IPS DF 19.7 (cell line): ENCODE data around the gene ARHGAP40.
"Not testable (repeated sequence)": the region's sequence is repeated elsewhere in the genome, so short reads cannot be mapped to it uniquely, and the experiment has no call there.

ENCODE experiments used
- DNase-seq: peaks from one replicate; pipeline ENCODE4 v3.0.0-alpha.2; 2013; ENCODE audit warnings: low read depth, low spot score

The ARHGAP40 gene

DNA sequence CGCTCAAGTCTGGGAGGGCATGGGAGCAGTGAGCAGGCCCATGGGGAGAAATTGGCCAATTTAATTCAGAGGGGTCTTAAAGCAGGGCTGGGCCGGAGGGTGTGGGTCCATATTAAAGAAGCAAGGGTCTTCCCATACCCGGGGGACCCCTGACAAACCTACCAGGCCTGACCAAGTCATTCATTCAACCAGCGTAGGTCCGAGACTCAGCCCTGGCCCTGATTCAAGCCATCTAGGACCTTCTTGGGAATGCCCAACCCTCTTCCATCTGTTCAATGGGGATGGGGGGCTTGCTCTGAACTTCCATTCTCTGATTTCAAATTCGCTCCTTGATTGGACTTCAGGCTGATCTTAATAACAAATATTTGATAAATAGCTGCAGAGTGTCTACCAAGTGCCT, 13.3 kb upstream of the ARHGAP40 start:
- no peak for DNase-seq

DNA sequence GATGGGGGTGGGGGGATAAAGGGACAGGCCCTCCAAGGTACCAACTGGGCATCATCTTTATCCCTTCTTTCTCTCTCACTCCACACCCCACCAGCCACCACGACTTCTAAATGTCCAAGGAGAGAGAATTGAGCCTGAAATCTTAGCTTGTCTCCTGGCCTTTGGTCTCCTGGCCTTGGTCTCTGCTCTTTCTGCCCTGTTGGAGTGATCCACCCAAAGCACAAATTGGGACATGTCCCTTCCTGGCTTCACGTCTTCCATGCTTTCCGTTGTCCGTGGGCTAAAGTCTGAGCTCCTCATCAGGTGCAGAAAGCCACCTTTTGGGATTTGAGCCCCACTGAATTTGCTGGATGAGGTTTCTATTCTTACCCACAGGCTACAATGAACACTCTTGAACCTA, 12.3 kb upstream of the ARHGAP40 start:
- no peak for DNase-seq

DNA sequence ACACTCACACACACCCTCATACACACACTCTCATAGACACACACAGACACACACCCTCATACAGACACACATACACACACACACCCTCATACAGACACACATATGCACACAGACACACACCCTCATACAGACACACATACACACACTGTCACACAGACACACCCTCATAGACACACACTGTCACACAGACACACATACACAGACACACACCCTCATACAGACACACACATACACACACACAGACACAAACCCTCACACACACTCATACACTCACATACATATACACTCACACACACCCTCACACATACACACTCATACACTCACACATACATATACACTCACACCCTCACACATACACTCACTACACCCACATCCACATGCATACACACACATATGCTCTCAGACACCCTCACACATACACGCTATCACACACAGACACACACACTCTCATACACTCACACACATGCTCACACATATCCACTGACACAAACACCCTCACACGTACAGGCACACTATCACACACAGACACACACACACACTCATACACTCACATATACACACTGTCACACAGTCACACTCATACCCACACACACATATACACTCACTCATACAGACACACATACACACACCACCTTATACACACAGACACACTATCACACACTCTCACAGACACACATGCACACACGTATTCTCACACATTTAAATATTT, 11.5 kb upstream of the ARHGAP40 start:
- no peak for DNase-seq

DNA sequence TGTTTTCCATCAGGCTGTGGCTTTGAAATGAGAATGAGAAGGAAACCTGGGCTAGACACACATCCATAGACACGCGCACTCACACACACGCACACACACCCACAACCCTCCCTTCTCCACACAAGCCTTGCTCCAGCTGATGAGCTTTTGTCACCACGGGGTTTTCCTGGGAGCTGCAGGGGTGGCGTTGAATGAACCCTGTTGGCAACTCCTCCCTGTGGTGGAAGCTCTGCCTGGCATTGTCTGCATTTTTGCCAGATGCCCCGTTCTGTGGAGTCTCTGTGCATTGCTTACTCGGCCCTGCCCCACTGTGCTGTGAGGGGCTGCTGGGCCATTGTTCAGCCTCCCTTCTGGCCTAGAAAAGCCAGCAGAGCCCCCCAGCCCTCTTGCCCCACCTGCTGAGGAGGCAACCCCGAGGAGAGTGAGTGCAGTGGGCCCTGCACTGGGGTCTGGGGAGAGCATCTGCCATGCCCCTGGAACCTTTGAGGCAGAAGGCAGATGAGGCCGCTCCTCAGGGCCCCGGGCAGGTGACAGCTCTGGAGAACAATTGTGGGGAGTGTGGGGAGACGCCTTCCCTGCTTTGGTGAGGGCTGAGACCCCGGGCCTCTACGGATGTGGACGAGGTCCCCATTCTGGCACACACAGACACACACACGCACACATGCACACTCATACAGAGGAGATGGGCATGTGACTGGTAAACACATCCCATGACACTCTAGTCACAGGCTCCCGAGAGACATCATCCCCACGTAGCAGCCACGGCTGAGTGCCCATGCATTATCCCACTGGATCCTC, 10.7 kb upstream of the ARHGAP40 start:
- no peak for DNase-seq

DNA sequence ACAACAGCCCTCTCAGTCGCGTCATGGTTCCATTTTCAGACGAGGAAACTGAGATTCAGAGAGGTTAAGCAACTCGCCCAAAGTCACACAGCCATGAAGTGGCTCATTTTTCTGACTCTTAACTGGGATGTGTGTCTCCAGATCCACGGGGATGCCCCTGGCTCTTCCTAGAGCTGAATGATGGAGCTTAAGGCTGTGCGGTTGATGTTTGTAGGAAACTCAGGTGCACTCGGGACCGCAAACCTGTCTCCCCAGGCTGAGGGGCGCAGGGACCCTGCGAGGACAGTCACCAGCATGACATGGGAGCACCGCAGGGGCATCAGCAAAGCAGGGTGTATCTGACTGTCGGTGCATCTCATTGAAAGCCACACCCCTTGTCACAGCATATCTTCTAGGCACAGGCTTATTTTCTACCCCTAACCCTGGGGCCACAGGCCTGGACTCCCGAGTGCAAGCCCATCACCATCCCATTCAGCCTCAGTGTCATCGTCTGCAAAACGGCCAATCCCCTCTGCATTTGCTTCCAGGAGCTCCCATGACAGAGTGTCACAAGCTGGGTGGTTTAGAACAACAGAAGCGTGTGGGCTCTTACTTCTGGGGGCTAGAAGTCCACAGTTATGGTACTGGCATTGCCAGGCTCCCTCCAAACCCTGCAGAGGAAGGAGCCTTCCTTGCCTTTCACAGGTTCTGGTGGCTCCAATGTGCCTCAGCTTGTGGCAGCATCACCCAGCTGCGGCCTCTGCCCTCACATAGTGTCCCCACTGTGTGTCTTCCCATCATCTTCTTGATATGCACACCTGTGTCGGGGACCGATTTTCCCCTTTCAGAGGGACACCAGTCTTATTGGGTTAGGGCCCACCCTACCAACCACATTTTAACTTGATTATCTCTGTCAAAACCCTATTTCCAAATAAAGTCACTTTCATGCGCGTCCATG, 9.9 kb upstream of the ARHGAP40 start:
- DNase-seq, result no peak

DNA sequence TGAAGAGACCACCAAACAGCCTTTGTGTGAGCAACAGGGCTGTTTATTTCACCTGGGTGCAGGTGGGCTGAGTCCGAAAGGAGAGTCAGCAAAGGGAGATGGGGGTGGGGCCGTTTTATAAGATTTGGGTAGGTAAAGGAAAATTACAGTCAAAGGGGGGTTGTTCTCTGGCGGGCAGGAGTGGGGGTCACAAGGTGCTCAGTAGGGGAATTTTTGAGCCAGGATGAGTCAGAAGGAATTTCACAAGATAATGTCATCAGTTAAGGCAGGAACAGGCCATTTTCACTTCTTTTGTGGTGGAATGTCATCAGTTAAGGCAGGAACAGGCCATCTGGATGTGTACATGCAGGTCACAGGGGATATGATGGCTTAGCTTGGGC, 9.2 kb upstream of the ARHGAP40 start:
- DNase-seq, result not testable (repeated sequence)

DNA sequence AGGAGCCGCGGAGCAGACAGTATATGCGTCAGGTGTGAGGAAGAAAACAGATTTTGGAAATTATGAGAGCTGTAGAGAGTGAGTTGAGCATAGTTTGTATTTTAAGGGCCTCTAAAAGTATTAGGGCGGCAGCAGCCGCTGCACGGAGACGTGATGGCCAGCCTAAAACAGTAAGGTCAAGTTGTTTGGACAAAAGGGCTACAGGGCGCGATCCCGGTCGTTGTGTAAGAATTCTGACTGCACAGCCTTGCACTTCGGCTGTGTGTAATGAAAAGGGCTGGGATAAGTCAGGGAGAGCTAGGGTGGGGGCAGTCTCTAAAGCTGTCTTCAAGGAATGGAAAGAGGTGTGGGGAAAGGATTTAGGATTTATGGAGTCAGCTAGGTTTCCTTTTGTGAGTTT, 7.3 kb upstream of the ARHGAP40 start:
- not testable (repeated sequence) for DNase-seq

DNA sequence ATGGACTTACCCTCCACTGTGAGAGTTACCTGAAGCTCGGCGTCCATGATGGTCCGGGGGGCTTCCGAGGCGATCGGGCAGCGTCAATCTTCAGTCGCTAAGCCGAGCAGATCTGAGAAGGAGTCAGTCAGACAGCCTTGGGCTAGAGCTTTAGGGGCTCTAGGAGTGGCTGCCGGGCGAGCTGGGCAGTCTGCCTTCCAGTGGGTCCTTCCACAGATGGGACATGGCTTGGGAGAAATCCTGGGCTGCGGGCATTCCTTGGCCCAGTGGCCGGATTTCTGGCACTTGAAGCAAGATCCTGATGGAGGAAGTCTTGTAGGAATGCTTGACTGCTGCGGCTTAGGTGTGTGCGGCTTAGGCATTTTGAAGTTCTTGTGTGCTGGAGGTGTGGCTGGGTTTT, 5.7 kb upstream of the ARHGAP40 start:
- DNase-seq, result not testable (repeated sequence)

DNA sequence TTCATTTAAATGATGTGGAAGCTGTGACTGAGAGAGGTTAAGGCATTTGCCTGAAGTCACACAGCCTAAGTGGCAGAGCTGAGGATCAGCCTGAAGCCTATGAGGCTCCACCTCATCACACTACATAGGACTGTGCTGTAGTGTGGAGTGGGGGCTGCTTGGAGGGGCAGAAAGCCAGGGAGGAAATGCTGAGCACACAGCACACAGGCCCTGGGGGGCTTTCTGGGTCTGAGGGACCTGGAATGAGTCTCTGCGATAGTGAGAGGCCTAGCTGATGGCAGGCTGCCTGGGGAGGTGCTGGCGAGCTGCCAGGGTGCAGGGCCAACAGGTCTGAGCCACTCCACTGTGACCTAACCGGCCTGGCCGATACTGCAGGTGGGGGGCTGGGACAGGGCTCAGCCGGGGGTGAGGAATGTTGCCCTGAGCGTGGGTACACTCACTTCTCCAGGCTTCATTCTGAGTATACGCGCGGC, 2.2 kb upstream of the ARHGAP40 start:
- no peak for DNase-seq

DNA sequence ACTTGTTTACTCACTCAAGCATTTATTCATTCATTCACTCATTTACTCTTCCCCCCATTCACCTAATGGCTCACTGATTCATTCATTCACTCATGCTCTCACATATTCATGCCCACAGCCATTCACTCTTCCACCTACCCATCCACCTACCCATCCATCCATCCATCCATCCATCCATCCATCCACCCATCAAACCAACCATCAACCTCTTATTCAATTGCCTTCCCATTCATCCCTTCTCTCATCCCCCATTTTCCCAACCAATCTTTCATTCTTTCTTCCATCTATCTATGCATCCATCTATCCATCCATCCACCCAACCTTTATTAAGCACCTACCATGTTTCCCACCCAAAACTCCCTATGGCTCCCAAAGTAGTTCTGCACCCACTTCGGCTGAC, 1.6 kb upstream of the ARHGAP40 start:
- DNase-seq, result no peak

DNA sequence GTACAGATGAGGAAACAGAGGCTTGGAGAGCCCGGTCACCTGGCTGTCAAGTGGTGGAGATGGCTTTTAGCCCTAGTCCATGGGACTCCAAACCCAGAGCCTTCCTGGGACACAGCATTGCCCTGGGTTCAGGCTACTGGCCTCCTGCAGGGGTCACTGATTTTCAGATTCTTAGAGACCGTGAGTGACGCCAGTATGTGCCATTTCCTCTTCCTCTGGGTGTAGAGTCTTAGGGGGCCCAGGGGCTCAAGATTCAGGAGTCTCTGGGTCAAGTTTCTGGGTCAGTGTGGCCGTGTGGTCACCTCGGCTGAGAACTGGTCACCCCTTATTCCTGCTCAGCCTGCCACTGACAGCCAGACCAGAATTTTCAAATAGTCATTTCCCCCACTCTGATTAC, 574 bp downstream of the ARHGAP40 start:
- no peak for DNase-seq

DNA sequence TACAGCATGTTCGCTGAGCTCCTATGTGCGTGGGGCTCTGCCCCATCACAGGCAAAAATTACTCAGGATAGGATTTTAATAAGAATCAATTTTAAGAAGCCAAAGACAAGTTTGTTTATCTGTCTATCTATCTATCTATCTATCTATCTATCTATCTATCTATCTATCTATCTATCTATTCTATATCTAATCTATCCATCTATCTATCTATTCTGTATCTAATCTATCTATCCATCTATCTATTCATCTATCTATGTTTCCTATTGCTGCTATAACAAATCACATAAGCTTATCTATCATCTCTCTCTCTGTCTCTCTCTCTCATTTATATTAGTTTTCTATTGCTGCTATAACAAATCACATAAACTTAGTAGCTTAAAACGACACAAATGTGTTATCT, 1.7 kb downstream of the ARHGAP40 start:
- DNase-seq, result no peak

DNA sequence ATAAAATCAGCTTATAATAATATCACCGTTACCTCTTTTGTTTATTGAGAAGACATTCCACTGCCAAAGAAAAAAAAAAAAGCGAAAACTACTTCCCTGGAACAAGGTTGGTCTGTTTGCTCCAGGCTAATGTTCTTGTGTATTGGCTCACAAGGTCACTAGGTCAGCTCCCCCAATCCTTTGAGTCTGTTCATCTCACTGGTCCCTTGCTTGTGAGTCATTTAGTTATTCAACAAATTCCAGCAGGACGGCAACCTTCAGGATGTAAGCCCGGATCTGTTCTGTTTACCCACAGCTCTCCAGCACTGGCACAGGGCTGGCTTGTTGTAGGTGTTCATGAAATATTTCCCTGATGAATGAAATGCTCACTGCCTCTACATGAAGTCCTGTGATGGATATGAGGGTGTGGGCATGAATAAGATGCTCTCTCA, 3.3 kb downstream of the ARHGAP40 start:
- no peak for DNase-seq

DNA sequence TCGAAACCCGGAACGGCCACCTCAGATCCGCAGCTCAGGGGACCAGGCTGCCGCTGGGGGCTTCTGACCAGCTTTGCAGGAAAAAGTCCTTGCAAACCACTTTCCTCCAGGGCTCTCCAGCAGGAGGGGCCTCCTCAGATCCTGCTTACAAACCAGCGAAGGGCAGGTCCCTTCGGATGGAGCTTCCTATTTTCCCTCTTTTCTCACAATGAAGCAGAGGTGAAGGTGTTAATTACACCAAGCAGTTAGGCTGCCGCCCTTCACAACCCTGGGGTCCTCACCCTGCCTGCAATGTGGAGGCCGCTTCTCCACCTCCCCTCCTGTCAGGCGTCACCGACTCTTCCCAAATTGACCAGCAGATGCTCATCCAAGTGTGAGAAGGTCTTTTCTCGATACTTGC, 5.7 kb downstream of the ARHGAP40 start:
- no peak for DNase-seq

DNA sequence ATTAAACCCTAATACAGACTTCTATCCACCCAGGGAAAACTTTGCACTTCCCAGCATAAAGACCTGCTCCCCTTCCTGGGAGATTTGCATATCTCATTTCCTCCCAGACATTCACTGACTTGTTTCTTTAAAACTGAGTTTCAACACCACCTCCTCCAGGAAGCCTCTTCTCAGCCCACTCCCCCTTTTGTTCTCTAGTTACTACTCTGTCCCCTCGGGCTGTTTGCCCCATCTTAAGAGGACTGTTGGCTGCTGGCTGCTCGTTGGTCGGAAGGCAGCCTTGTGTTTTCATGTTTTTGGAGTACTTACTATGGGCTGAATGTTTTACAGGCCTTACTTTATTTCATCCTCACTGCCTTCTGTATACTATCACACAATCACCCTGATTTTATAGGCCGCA, 6.6 kb downstream of the ARHGAP40 start:
- no peak for DNase-seq

DNA sequence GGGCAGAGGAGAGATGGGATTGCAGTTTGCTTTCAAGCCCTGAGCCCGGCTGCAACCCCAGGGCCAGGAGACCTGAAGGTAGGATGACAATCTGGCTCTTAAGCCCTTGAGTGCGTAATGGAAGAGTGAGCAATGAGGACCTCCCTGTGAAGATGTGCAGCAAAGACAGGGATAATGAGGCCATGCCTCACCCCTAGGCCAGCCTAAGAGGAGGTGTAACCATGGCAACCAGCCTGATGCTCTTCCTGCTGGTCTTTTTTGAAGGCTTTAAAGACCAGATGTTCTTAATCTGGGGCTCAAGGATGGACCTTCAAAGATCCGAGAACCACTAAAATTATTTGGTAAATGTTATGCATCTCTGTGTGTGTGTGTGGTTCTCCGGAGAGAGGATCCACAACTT, 8.2 kb downstream of the ARHGAP40 start:
- DNase-seq, result no peak

DNA sequence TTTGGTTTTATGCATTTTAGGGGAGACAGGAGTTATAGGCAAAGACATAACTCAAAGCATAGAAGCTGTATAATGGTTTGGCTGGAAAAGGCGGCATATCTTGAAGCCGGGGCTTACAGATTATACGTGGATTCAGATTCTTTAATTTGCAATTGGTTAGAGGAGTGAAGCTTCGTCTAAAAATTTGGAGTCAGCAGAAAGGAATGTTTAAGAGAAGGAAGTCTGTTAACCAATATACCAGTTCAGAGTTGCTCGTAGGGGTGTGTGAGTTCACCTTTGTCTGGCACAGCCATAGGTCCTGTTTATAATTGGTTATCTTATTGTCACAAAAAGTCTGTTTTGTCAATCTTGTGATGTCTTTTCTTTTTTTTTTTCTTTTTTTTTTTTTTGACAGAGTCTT, 8.9 kb downstream of the ARHGAP40 start:
- DNase-seq, result no peak

DNA sequence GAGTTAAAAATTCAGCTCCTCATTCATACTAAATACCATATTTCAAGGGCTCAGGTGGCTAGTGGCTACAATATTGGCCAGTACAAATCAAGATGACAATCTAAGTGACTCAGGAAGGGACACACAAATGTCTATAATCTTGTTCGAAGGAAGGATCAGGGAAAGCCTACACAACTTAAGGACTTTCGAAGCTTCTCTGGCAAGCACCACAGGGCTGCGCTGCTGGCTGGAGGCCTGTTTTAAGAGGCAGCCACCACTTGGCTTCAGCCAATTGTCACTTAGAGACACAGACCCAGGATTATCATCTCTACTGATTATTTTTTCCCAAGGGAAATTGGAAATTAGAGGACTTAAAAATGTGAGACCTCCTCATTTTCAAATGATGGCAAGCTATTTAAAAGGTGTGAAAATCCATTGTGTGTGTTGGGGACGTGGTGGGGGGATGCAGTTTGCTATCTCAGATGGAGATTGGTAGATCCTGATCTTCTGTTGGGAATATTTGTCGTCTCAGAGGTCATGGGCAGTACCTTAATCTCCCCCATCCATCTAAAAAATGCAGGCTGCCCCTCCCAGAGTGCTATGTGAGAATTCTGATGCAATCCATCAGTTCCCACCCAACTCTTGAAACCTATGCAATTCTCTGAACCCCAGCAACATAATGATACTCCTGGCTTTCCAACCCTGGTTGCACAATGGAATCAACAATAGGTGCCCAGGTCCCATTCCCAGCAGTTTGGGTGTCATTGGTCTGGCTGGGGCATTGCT, 11.3 kb downstream of the ARHGAP40 start:
- DNase-seq, result no peak

DNA sequence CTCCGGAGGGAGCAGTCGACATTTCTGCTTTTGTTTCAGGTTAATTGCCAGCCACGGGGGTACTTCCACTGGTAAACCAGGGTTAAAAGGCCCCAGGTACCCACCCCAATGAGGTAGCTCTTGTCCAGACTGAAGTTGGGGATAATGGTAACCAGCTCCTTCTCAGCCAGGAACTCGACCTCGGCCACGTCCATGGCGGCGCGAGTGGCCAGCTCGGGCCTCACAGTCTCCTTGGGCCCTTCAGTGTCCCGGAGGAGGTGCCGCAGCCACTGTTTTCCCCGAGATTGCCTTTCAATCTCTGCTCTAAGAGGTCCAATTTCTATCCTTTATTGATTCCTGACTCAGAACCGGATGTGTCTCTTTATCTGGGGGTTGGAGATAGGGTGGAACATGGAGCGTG, 13.7 kb downstream of the ARHGAP40 start:
- no peak for DNase-seq

DNA sequence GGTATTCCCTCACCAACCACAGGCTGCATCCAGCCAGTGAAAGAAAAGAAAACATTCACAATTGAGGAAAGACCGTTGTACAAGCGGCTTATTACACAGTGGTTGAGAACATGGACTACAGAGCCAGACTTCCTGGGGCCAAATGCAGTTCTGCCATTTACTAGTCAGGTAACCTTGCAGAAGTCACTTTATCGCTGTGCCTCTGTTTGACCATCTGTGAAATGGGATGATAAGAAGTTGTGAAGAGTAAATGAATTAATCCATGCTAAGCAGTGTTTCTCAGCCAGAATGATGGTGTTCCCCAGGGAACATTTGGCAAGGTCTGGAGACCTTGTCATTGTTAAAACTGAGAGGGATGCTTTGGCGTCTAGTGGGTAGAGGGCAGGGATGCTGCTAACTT, 14.8 kb downstream of the ARHGAP40 start:
- DNase-seq, result no peak
